Keratinocyte (primary cell): ENCODE data around the gene TAS2R14. TPM values are rescaled to one million over a fixed set of nuclear protein-coding genes. Genes with fewer than 3 reads are reported as not detected.
A peak's percentile ranks its signal among the peaks of the same experiment; 100 is the strongest.

Experiments
- DNase-seq: peaks from one replicate; pipeline ENCODE4 v3.0.0-alpha.2; 2011; ENCODE audit warnings: low read depth, missing footprints, low spot score
- FAIRE-seq: peaks from 2 replicates; lab custom pipeline; 2011; peaks lifted over from hg19 to GRCh38; lab: Jason Lieb, UNC
- H2AFZ ChIP-seq: 2 replicates; pipeline ENCODE4 v1.6.0; 2012; ENCODE audit warnings: low read length, control low read depth, inconsistent platforms; ENCODE audit not compliant: control insufficient read depth
- H3K27ac ChIP-seq: 2 replicates; pipeline ENCODE4 v1.5.1; 2011; ENCODE audit warnings: low read length; ENCODE audit not compliant: control insufficient read depth, insufficient read depth
- H3K27me3 ChIP-seq: 3 replicates; pipeline ENCODE4 v1.6.0; 2011; ENCODE audit warnings: low read length; ENCODE audit not compliant: control insufficient read depth, insufficient read depth; ENCODE audit errors: extremely low read depth
- H3K36me3 ChIP-seq, 2 experiments: 2 replicates in 1 of 2; 3 replicates in 1 of 2; pipeline ENCODE4 v1.5.1; 2011; ENCODE audit warnings: low read length in 2 of 2, mild to moderate bottlenecking in 1 of 2; ENCODE audit not compliant: control insufficient read depth in 2 of 2, insufficient read depth in 2 of 2; ENCODE audit errors: extremely low read depth in 1 of 2
- H3K4me1 ChIP-seq: 3 replicates; pipeline ENCODE4 v1.5.1; 2011; ENCODE audit warnings: low read length; ENCODE audit not compliant: control insufficient read depth, insufficient read depth; ENCODE audit errors: extremely low read depth
- H3K4me2 ChIP-seq: 3 replicates; pipeline ENCODE4 v1.6.0; 2011; ENCODE audit warnings: low read depth, low read length; ENCODE audit not compliant: control insufficient read depth, insufficient read depth; ENCODE audit errors: extremely low read depth
- H3K4me3 ChIP-seq, 3 experiments: fragments of 200-600 bp in 1 of 3; sonication (generic) in 1 of 3; 2 replicates in 2 of 3; 3 replicates in 1 of 3; pipeline ENCODE4 v1.5.1; 2011 to 2016; ENCODE audit warnings: low read length in 3 of 3, mild to moderate bottlenecking in 3 of 3, control low read depth in 2 of 3, inconsistent platforms in 1 of 3, low read depth in 1 of 3, mixed read lengths in 1 of 3, mixed run types in 1 of 3, moderate library complexity in 1 of 3; ENCODE audit not compliant: control insufficient read depth in 2 of 3, insufficient read depth in 2 of 3; ENCODE audit errors: extremely low read depth in 1 of 3
- H3K79me2 ChIP-seq: 2 replicates; pipeline ENCODE4 v1.6.0; 2012; ENCODE audit warnings: low read length; ENCODE audit not compliant: control insufficient read depth, insufficient read depth
- H3K9ac ChIP-seq: 3 replicates; pipeline ENCODE4 v1.6.0; 2011; ENCODE audit warnings: low read length; ENCODE audit not compliant: control insufficient read depth, insufficient read depth; ENCODE audit errors: extremely low read depth
- H3K9me1 ChIP-seq: 3 replicates; pipeline ENCODE4 v1.6.0; 2011; ENCODE audit warnings: low read length; ENCODE audit not compliant: control insufficient read depth, insufficient read depth; ENCODE audit errors: extremely low read depth
- H3K9me3 ChIP-seq: 2 replicates; pipeline ENCODE4 v1.5.1; 2012; ENCODE audit warnings: low read depth, low read length; ENCODE audit not compliant: control insufficient read depth
- H4K20me1 ChIP-seq: 3 replicates; pipeline ENCODE4 v1.6.0; 2011; ENCODE audit warnings: low read length; ENCODE audit not compliant: control insufficient read depth, insufficient read depth; ENCODE audit errors: extremely low read depth
- EZH2 ChIP-seq: IDR thresholded peaks from one replicate; pipeline ENCODE4 v1.6.1; 2012; ENCODE audit warnings: inconsistent platforms, mild to moderate bottlenecking, low read length, moderate library complexity
- dilution Hi-C: fragments of 300-500 bp; cut with MboI; formaldehyde crosslinking; loops from one replicate; pipeline ENCODE4 v1.7.0; 2020; ENCODE audit warnings: low sequenced_read_pairs; ENCODE audit not compliant: extremely low pct_ligation_motif_present
- polyA plus RNA-seq, 5 experiments: library from polyadenylated mRNA; depleted of rRNA in 3 of 5; stranded (reverse) in 3 of 5; stranded (forward) in 1 of 5; unstranded in 1 of 5; fragments of >200 nt; gene quantifications; 1 replicate in 1 of 5; 2 replicates in 3 of 5; 3 replicates in 1 of 5; pipeline versions ENCODE4 v1.2.1 to v1.2.3, GENCODE V29; 2011 to 2012; ENCODE audit warnings: missing spikeins in 2 of 5, low read depth in 1 of 5, low replicate concordance in 1 of 5
- TF ChIP-seq, protein P1 (sequence below), 3 experiments: IDR thresholded peaks in 1 of 3; conservative IDR thresholded peaks in 1 of 3; optimal IDR thresholded peaks in 1 of 3; 2 replicates in 2 of 3; 3 replicates in 1 of 3; pipeline versions ENCODE3 to v1.5.1; 2011; ENCODE audit warnings: low read length in 3 of 3, mild to moderate bottlenecking in 3 of 3, moderate library complexity in 2 of 3, control low read depth in 1 of 3, inconsistent platforms in 1 of 3; ENCODE audit not compliant: insufficient read depth in 2 of 3; ENCODE audit errors: extremely low read depth in 1 of 3

Gene TAS2R14
- polyA plus RNA-seq, 1 donor (not counting 4 experiments of a cell fraction or from before 2014, with no cell fraction given): 1.2 TPM

DNA sequence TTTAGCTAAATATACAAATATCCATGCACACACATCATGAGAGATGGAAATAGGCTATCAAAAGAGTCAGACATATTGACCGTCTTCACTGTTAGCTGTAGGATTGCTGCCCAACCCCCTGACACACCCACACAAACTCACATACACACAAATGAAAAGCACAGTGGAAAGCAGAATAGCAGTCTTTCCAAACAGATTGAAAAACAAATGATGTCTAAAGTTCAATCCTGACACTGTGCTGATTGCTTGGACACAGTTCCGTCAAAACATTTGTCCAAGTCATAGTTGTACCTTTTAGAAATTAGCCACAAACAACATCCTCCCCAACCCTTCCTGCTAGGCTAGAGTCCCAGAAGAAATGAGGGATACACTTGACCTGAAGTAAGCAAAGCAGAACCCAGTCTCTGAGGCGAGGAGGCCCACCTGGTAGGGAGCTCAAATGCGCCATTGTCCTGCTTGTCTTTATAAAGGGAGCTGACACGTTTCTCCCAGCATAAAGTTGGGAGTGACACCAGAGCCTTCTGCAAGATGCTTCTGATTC, 10.2 kb downstream of the TAS2R14 start, which contains the start of gene PRH2:
Gene PRH2, plus strand, starts transcription at position 491 of the 541 bp plus-strand sequence. Its CDS starts 38 bp downstream, at position 529.
- H4K20me1 ChIP-seq: no peaks in the 10 kb centered on the region
- FAIRE-seq (peak; percentile 5), DNase-seq (no peak)
- no peaks in the 10 kb centered on the region for H3K9me1 ChIP-seq
- H3K9ac ChIP-seq: no peak within 1 kb of the TSS
- H3K4me2 ChIP-seq: no peak within 1 kb of the TSS
- no peaks in the 10 kb centered on the region for H3K9me3 ChIP-seq
- H3K4me1 ChIP-seq: no peaks in the 10 kb centered on the region
- H2AFZ ChIP-seq: no peak within 1 kb of the TSS
- H3K27ac ChIP-seq: no peak within 1 kb of the TSS
- no peaks in the 10 kb centered on the region for H3K79me2 ChIP-seq
- dilution Hi-C loops: no loop called here
- TF ChIP-seq, protein P1, sequence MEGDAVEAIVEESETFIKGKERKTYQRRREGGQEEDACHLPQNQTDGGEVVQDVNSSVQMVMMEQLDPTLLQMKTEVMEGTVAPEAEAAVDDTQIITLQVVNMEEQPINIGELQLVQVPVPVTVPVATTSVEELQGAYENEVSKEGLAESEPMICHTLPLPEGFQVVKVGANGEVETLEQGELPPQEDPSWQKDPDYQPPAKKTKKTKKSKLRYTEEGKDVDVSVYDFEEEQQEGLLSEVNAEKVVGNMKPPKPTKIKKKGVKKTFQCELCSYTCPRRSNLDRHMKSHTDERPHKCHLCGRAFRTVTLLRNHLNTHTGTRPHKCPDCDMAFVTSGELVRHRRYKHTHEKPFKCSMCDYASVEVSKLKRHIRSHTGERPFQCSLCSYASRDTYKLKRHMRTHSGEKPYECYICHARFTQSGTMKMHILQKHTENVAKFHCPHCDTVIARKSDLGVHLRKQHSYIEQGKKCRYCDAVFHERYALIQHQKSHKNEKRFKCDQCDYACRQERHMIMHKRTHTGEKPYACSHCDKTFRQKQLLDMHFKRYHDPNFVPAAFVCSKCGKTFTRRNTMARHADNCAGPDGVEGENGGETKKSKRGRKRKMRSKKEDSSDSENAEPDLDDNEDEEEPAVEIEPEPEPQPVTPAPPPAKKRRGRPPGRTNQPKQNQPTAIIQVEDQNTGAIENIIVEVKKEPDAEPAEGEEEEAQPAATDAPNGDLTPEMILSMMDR (optimal IDR thresholded peaks at IDR 0.05 in 1 of 3, IDR thresholded peaks at IDR 0.05 in 1 of 3, conservative IDR thresholded peaks at IDR 0.05 in 1 of 3; ENCODE audit: extremely low read depth in 1 of 3, insufficient read depth in 2 of 3, low read length in 3 of 3): no peak
- TF ChIP-seq EZH2: no peak
- H3K36me3 ChIP-seq: no peaks in the 10 kb centered on the region
- no peaks in the 10 kb centered on the region for H3K27me3 ChIP-seq
- H3K4me3 ChIP-seq: no peak within 1 kb of the TSS

DNA sequence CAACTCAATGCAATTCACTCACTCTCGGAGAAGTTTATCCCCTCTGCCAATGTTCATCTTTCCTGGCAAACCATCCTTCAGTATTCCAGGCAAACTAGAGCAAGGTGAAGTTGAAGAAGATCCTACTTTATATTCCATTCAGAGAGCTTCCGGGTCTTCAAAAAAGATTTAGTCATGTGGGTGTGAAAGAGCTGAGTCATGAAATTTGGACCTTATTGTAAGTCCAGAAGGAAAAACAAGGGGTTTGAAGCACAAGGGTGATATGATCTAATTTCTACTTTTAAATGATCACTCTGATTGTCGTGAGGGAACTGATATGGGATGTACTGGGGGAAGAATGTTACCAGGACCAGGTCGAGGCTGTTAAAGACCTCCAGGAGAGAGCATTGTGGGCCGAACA, 12.8 kb downstream of the TAS2R14 start:
- dilution Hi-C loops: no loop called here
- H3K27ac ChIP-seq: no peak overlapping the region
- no peak for DNase-seq
- no peak overlapping the region for H3K4me2 ChIP-seq
- no peaks in the 10 kb centered on the region for H3K79me2 ChIP-seq
- H3K9me3 ChIP-seq: no peaks in the 10 kb centered on the region
- no peak overlapping the region for H2AFZ ChIP-seq
- H3K36me3 ChIP-seq: no peaks in the 10 kb centered on the region
- no peak overlapping the region for H3K9ac ChIP-seq
- H3K27me3 ChIP-seq: no peaks in the 10 kb centered on the region
- TF ChIP-seq, protein P1 (optimal IDR thresholded peaks at IDR 0.05 in 1 of 3, IDR thresholded peaks at IDR 0.05 in 1 of 3, conservative IDR thresholded peaks at IDR 0.05 in 1 of 3; ENCODE audit: extremely low read depth in 1 of 3, insufficient read depth in 2 of 3, low read length in 3 of 3): no peak
- TF ChIP-seq EZH2: no peak
- FAIRE-seq: no peak
- no peaks in the 10 kb centered on the region for H4K20me1 ChIP-seq
- H3K4me3 ChIP-seq: no peak overlapping the region
- H3K4me1 ChIP-seq: no peaks in the 10 kb centered on the region
- H3K9me1 ChIP-seq: no peaks in the 10 kb centered on the region
